ENCODE measurements around the gene PEAK1.
"Not testable (repeated sequence)": the region's sequence is repeated elsewhere in the genome, so short reads cannot be mapped to it uniquely, and the experiment has no call there.

The PEAK1 gene

DNA sequence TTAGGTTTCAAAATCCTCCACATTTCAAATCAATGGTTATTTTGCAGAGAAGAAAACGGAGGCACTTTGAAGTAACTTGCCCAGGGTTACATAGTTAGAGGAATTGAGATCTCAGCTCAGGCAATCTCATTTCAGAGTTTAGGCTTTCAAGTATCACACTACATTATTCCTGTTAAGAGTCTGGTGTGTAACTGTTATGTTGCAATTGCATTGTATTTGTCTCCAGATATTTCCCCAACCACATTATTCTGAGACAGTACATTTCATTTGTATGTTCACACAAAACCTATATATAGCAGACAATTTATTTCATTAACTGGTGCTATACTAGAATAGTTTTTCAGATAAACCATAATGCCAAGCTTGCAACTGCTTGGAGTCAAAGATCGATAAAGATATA lies 194.8 kb downstream of the PEAK1 start:
- DNase-seq, result no peak

DNA sequence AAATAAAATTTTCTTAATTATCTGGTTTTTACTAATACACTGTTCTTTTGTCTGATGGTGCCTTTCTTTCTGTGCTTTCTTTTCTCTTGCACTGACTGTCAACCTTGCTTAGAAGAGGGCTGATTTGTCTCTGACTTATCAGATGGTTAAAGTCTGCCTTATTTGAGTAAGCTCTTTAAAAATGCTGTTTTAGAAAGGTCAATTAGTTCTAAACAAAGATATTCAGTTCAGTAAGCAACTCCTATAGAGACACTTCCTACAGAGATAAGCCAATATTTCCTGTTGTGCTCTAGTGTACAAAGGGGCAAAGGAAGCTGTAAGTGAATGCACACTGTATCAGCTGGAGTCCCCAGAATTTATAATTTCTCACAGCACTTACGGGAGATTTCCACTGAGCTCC lies 195.6 kb downstream of the PEAK1 start:
- DNase-seq, result peak in 1 of 5 experiments; percentile 2

DNA sequence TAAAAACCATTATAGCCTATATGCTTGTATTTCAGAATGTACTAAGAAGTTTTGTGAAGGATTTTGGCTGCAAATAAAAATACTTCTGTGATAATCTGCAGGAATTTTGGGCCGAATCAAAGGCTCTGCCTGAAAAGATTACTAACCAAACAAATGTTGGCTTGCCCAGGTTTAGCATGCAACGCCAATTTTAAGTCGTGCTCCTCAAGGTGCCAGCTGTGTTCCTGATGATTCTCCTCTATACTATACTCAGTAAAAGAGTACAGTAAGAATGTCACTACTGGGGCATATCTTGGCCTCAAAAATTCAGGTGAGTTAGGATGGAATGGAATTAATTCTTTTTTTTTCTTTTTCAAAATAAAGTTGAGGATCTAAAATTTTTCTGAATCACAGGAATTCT lies 198.2 kb downstream of the PEAK1 start:
- DNase-seq, result no peak

DNA sequence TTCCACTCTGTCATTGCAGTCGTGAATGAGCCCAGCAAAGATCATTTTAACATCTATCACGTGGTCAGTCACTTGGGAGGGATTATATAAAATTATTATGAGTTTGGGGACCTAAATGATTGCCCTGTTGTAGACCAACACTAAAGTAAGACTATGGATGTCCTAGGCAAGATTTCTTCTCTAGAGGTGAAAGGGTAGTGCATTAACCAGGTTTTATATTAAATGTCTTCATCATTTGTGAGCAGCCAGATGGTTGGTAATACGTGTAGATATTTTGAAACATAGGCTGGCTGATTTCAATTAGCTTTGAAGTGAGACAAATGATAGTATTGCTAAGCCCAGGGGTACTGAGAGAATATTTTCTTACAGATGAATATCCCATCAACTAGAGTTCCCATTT lies 198.7 kb downstream of the PEAK1 start:
- DNase-seq, result no peak

DNA sequence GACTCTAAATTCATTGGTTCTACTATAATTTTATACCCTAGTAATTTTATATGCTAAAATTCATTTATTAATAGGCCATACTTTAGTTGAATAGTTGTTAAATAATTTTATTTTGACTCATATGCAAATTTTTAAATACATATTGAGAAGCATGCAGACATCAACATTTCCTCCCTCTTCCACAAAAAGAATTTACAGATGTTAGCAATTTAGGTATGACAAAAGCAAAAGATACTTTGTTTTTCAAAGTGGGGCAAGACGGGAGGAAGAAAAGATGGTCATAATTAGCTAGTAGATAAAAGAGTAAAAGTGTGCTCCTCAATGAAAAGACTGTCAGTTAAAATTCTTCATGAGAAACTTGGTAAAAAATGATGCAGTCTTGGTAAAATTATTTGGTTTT lies 200.1 kb downstream of the PEAK1 start:
- no peak for DNase-seq

DNA sequence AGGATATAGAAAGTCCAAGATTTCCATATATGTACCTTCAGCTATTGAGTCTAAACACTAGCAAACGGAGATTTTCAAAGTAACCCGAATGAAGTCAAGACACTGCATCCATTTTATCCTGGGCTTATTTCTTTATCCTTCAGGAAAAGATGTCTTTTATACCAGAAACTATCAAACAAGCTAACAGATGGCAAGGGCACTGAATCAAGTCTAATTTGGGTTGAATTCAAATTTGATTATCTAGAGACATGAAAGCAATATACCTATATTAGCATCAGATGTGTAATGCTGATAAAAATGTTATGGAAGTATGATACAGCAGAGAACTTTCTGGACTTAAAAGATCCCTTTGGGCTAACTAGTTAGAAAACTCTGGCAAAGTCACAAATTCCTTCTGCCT lies 210.7 kb downstream of the PEAK1 start:
- DNase-seq, result no peak

DNA sequence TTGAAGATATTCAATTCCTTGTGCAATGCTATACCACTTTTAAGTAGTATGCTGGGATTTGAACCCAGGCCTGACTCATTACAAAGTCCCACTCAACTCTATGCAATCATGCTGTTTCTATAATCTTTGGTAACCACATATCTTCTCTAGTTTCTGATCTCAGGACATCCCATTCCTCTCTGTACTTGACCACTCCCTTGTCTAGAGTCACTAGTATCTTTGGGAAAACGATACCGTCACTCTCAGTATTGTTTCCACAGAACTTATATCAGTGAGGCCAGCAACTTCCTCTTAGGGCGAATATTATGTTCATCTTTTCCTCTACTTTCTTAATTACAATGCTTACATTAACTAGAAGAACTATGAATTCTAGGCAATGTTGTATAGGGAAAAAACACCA lies 211.7 kb downstream of the PEAK1 start:
- DNase-seq, result no peak

DNA sequence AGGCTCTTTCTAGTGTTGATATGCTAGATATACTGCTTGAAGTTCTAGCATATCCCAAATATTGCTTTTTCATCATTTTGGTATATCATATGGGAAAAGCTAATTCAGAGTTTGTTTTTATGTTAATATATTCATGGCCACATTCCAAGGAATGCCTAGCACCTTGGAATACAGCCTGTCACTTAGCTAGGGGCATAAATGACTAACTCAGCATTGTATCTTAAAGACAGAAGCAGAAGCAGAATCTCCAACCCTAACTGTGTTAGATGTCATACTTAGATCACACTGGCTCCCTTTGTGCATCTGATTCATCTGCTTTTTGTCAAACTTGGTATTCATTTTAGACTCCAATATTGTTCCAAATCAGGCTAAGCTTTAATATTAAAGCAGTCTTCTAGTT lies 218.2 kb downstream of the PEAK1 start:
- no peak for DNase-seq

DNA sequence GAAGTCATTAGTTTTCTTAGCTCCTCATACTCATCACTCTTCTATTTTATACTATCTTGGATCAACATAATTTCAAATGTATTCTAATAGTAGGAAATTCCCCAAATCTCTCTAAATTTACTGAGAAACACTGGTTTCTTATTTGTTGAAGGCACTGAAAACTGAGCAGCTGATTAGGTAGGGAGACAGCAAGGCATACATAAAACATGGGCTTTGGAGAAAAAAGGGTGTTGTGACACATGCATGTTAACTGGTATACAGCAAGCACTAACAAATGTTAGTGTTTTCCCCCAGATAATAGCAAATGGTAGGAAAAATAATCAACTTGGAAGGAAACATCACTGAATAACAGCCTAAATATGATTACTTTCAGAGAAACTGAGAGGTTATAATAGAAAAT lies 223.5 kb downstream of the PEAK1 start:
- DNase-seq, result no peak

DNA sequence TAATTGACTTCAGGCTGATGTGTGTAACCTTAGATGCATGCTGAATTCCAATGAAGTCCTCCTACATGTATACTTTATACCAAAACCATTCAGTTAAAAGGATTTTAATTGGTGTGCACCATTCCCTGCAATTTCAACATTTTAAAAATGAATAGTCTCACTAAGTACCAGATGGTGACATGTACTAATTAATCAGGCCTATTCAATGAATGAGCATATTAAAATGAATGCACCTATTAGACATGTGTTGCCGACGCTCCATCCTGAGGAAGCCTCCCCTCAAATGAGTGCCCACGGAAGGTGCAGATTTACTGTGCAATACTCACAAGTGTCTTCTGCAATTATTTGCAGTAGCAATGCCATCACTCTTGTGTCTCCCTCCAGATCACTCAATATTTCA lies 224.3 kb downstream of the PEAK1 start:
- no peak for DNase-seq

DNA sequence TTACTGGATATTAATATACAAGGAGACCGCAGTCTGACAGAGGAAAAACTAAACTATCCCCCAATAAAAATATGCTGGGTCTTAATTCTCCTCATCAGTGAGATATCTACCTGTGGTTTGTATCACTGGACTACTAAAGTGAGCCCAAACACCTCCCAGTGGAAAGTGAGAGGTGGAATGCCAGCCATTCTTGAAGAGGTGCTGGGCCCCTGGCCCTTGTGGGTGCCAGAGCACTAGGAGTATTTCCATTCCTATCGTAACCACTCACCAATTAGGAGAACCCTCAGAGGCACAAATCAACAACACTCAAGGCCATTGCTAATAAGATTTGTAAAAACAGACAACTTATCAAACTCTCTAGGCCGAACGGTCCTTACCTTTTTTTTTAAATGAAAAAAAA lies 227.5 kb downstream of the PEAK1 start:
- no peak for DNase-seq

DNA sequence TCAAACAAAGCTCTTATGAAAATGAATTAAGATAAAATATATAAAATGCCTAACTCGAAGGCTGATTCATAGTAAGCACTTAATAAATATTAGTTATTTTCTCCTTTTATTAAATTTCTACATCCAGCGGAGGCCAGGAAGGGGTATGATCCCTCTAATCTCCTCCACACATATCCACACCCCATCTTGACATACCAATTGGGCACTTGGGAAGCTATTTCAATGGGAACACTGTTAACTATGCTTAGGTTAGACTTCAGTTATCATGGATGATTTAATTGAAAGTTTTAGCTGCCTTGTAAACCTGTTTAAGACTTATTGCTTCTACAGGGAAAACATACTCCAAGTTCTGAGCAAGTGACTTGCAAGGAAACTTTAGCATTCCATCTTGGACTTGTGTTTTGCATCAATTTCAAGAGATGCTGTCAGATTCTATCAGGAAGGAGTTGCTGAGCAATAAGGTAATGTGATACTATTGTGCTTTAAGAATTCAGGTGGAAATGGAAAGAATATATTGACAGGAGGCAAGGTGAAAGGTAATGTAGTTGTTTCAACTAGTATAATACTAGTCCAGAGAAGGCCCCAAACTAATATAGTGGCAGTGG lies 228.6 kb downstream of the PEAK1 start:
- no peak for DNase-seq

DNA sequence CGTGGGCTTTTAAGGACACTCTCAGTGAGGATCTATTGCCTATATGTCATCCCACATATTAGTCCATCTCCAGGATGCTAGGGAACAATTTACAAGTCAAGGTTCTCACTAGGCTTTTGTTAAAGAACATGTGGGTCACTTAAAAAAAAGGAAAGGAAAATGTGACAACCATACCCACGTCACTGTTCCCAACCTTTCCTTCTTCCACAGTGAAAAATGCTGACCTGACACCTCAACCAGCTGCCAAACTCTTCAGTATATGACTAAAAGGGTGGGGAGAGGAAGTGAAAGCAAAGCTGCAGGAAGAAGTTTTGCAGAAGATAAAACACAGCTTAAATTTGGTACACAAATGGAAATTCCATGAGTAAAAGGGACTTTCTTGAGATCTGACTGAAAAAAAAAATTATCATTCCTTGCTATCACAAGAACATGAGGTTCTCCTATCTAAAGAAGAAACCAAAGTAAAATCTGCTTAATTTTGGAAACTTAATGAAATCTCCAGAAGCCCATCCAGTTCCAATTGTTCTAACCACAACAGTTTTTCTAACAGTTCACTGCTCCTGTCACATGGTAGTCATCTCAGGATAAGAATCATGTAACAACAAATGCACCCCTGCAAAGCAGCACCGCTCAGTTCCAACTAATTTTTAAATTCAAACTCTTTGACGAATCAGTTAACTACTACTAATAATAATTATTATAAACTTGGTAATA lies 232.0 kb downstream of the PEAK1 start:
- DNase-seq, result peak in 1 of 5 experiments; percentile 29

DNA sequence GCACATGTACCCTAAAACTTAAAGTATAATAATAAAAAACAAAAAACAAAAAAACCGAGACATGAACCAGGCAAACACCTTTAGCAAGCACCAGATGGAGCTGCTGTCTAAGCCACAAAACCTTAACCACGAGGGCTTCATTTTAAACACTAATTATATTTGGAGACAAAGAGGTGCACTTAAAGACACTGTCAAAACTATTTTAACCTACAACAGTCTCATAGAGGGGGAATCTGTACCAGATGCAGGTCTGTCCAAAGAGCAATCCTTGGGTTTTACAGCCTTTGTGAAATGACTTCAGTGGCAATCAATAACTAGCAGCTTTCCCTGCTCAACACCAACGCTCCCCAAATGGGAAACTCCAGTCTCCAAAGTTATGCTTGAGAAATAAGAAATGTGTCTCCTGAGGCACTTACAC lies 233.3 kb downstream of the PEAK1 start:
- DNase-seq, result peak in 1 of 5 experiments; percentile 59

DNA sequence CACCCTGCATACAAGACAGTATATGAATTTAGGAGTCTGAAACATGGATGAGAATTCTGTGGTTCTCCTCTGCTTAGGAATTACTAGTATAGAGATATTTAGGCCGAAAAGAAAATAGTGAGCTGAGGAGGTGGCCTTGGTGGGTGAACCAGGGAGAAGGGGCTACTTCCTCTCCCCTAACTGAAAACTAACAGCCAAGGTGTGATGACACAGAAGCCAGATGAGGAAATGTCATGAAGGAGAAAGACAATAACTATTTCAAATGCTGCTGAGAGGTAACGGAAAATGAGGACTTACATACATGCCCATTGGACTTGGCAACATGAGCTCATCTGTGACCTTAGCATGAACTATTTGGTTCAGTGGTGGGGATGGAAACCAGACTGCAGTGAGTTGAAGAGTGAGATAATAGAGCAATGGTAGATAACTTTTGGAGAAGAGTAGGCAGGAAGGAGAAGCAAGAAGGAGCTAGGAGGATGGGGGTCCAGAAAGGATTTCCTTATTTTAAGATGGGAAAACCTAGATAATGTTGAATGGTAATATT lies 234.6 kb downstream of the PEAK1 start:
- DNase-seq, result no peak

DNA sequence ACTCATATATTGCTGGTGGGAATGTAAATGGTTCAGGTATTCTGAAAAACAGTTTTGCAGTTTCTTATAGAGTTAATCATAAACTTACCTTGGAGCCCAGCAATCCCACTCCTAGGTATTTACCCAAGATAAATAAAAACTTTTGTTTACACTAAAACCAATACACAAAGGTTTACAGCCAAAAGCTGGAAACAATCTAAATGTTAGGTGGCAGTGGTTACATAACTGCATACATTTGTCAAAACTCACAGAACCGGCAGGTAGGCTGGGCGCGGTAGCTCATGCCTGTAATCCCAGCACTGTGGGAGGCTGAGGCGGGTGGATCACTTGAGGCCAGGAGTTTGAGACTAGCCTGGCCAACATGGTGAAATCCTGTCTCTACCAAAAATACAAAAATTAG lies 235.6 kb downstream of the PEAK1 start:
- not testable (repeated sequence) for DNase-seq

DNA sequence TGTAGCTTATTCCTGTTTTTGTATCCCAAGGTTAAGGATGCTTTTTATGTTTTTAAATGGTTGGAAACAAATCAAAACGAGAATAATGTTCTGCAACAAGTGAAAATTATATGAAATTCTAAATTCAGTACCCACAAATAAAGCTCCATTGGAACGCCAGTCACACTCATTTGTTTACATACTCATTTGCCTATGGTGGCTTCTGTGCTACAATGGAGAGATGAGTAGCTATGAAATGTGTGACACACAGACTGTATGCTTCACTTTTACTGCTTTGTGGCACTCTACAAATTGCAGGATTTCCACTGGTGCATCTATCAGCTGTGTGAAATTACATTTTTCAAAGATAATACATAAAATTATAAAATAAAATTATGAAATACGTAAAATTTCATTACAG lies 236.8 kb downstream of the PEAK1 start:
- DNase-seq, result no peak

DNA sequence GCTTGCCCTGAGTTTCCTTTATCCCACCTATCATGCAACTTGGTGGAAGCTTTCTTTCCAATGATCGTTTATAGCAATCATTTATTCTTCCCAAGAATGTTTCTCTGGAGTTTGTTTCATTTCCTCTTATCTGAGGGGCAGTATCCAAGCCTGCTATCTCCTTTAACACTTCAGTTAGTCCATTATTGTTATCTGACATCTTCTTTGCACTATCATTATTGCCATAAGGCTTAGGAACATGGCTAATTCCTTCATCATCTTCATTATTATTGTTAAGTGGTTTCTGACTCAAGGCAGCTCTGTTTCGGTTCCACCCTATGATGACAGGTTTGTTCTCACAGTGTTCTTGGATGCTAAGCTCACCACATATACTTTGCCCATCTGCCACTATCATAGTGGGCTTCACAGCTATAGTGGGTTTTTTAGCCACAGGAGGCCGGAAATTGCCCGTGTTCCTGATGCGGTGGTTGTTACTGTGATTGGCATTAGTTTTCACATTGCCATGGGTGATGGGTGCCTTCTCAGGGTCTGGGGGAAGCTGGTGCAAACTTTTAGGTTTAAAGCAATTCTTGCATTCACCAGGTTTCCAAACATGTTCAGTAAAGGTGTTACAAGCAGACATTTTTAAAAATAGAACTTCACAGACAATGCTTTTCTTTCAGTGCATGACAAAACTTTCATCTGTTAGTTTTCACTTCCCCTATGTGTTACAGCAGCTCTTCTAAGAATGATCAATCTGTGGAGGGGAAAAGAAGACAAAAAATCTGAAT lies 238.4 kb downstream of the PEAK1 start:
- peak in 2 of 5 experiments; percentile 26 to 53 for DNase-seq

DNA sequence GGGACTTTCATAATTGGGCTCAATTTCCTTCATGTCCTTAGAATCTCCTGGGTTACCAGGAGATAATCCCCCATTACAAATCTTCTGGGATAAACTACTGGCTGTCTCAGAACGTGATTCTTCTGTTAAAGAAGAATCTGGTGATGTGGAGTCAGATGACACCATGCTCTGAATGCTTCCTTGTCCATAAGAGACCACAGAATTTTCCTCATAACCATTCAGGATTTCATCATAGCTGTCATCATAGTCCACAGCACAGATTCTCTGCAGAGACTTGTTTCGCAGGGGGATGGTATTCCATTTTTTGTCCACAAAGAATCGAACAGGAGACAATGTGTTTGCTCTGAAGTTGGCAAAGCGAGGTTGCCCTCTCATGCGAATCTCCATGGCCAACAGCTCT lies 239.1 kb downstream of the PEAK1 start:
- no peak for DNase-seq

DNA sequence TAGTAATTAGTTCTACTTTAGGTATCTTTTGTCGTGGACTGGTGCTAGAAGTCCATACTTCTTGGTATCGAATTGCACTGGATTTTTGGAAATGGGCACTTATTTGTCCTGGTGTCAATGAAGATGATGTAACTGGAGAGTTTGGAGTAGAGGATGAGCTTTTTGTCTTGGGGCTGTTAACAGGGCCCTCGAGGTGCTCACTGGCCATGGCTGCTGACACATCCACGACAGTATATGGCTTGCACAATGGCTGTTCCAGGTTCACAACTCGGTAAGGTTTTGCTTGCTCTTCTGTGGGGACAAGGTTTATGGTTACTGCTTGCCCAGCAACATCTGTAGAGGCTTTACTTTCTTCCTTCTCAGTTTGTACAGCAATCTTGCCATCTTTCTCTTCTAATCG lies 239.6 kb downstream of the PEAK1 start:
- no peak for DNase-seq

DNA sequence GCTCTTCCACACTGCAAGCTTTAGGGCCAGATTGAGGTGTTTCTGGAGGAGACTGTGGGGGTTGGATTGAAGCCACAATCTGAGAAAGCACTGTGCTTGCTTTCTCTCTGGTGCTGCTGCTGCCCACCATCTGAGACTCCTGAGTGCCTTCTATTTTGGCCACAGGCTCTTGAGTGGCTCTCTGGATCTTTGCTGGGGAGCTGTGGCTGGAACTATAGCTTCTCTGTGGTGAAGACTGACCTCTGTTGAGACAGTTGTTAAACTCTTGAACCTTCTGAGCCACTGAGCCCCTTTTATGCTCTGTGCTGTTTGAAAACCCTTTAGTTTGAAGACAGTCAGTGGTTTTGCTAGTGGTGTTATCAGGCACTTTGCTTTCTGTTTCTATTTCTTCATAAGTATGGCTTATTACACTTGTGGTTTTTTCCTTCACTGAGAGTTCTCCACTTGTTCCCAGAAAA lies 240.3 kb downstream of the PEAK1 start:
- DNase-seq, result peak in 2 of 5 experiments; percentile 33 to 76

DNA sequence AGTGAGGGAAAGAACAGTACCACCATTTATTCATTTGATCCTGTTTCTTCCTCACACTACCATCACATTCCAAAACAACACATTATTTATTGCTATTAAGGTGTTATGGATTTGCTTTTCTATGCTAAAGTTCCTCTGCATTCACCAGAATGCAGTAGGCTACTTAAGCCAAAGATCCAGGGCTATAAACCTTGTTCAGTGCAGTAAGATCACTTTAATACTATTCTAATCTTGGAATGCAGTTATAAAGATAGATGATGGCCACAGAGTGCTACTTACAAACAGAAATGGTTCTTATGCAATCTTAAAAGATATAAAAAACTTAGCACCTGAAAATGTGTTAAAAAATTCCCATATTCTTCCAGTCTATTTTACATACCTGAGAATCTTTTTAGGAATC lies 241.5 kb downstream of the PEAK1 start:
- no peak for DNase-seq

DNA sequence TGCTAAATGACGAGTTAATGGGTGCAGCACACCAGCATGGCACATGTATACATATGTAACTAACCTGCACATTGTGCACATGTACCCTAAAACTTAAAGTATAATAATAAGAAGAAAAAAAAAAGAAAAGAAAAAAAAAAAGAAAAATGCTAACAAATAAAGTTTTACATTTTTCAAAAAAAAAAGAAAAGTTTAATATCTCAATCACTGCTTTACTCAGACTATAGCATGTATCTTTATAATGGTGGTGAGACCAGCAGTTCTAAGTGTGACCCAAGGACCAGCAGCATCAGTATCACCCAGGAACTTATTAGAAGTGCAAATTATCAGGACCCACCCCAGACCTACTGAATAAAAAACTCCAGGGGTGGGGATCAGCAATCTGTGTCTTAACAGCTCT lies 243.8 kb downstream of the PEAK1 start:
- not testable (repeated sequence) for DNase-seq

DNA sequence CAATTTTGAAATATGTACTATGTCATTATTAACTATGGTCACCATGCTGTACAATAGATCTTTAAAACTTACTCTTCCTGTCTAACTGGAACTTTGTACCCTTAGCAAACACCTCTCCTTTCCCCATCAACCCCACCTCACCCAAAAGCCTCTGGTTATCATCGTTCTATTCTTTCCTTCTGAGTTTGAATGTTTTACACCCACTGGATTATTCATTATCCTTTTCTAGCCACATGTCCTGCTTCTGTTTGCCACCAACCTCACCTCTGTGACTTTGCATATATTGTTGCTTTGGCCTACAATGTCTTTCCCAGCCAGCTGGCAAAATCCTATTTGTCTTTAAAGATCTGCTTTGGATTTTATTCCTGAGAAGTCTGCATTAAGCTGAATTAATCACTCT lies 246.4 kb downstream of the PEAK1 start:
- DNase-seq, result no peak

Data from T-helper 2 cell (primary cell).